Forelimb muscle (tissue), 1 donor: ENCODE results near the gene PKMYT1. TPM values are rescaled to one million over a fixed set of nuclear protein-coding genes. Genes with fewer than 3 reads are reported as not detected.

Experiments used
- DNase-seq: peaks from one replicate; pipeline ENCODE4 v3.0.0-alpha.2; 2013; ENCODE audit warnings: low read depth
- polyA plus RNA-seq: library from polyadenylated mRNA; unstranded; fragments of 120-200 nt; gene quantifications from one replicate; pipeline ENCODE4 v1.2.1, GENCODE V29; 2013; ENCODE audit not compliant: insufficient read length

PKMYT1 gene
- polyA plus RNA-seq, 1 donor, result 9.9 TPM

GRCh38 chr16:2996298-2996697 is 16.1 kb upstream of the PKMYT1 start:
- no peak for DNase-seq

GRCh38 chr16:2992383-2993081 is 12.3 kb upstream of the PKMYT1 start:
- DNase-seq, result no peak

GRCh38 chr16:2991566-2992261 is 11.5 kb upstream of the PKMYT1 start:
- no peak for DNase-seq

GRCh38 chr16:2990891-2991290 is 10.6 kb upstream of the PKMYT1 start:
- no peak for DNase-seq

GRCh38 chr16:2988590-2989099 is 8.4 kb upstream of the PKMYT1 start:
- no peak for DNase-seq

GRCh38 chr16:2987833-2988232 is 7.6 kb upstream of the PKMYT1 start:
- no peak for DNase-seq

- DNase-seq, result no peak
These were observed 7.0 kb upstream of the PKMYT1 start for GRCh38 chr16:2987286-2987685.

GRCh38 chr16:2986623-2987188 is 6.5 kb upstream of the PKMYT1 start:
- no peak for DNase-seq

- DNase-seq, result no peak
These were observed 5.7 kb upstream of the PKMYT1 start for GRCh38 chr16:2985893-2986355.

GRCh38 chr16:2985462-2985861 is 5.2 kb upstream of the PKMYT1 start:
- no peak for DNase-seq

GRCh38 chr16:2983706-2984136 is 3.5 kb upstream of the PKMYT1 start:
- DNase-seq, result no peak

- DNase-seq, result no peak
These were observed 2.2 kb upstream of the PKMYT1 start for GRCh38 chr16:2982402-2982801.

GRCh38 chr16:2981899-2982250 is 1.6 kb upstream of the PKMYT1 start:
- DNase-seq, result no peak

- no peak for DNase-seq
These were observed 1.1 kb upstream of the PKMYT1 start for GRCh38 chr16:2981177-2981898.

GRCh38 chr16:2979669-2980226 is 498 bp downstream of the PKMYT1 start:
- DNase-seq, result no peak

GRCh38 chr16:2977440-2977839 is 2.8 kb downstream of the PKMYT1 start:
- DNase-seq, result no peak

GRCh38 chr16:2976673-2977072 is 3.6 kb downstream of the PKMYT1 start:
- no peak for DNase-seq

GRCh38 chr16:2976201-2976600 is 4.0 kb downstream of the PKMYT1 start:
- no peak for DNase-seq

- DNase-seq, result no peak
These were observed 5.0 kb downstream of the PKMYT1 start for GRCh38 chr16:2975161-2975795.

GRCh38 chr16:2974319-2975056 is 5.8 kb downstream of the PKMYT1 start:
- no peak for DNase-seq
